KOPT-K1 (cell line): ENCODE data around the gene CDC45.
A peak's percentile ranks its signal among the peaks of the same experiment; 100 is the strongest.

ENCODE experiments used
- H3K27ac ChIP-seq: fragments of 200-600 bp; sonication (generic); 2 replicates; pipeline ENCODE4 v1.5.1; 2016; ENCODE audit warnings: antibody characterized with exemption, mild to moderate bottlenecking, low read depth, low read length; ENCODE audit not compliant: poor library complexity, severe bottlenecking
- H3K36me3 ChIP-seq: fragments of 200-600 bp; sonication (generic); 2 replicates; pipeline ENCODE4 v1.5.1; 2017; ENCODE audit warnings: antibody characterized with exemption, mild to moderate bottlenecking, low read length, moderate library complexity; ENCODE audit not compliant: insufficient read depth
- H3K9me3 ChIP-seq: fragments of 200-600 bp; sonication (generic); 2 replicates; pipeline ENCODE4 v1.5.1; 2017; ENCODE audit warnings: antibody characterized with exemption, low read length, mild to moderate bottlenecking; ENCODE audit not compliant: insufficient read depth, poor library complexity, severe bottlenecking

The CDC45 gene

DNA sequence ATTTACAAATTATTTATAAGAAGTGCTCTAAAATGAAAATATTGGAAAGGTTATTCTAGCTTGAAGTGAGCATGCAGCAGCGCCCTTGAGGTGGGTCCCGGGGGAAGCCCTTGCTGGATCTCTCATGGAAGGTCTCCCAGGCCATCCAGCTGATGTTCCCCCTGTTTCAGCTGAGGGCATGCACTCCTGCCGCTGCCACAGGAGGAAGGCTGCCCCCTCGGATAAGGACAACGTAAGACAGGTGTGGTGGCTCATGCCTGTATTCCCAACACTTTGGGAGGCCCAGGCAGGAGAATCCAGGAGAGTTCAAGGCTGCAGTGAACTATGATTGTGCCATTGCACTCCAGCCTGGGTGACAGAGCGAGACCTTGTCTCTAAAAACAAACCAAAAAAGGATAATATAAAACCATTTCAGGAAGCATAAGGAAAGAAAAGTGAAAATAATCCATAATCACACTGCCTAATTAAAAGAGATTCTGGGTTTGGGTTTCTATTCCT is 15.0 kb downstream of the CDC45 start:
- Histone ChIP-seq H3K27ac (no peak overlapping the region), H3K9me3 (no peaks in the 10 kb centered on the region), H3K36me3 (peaks cover 98% of the 10 kb centered on the region)

DNA sequence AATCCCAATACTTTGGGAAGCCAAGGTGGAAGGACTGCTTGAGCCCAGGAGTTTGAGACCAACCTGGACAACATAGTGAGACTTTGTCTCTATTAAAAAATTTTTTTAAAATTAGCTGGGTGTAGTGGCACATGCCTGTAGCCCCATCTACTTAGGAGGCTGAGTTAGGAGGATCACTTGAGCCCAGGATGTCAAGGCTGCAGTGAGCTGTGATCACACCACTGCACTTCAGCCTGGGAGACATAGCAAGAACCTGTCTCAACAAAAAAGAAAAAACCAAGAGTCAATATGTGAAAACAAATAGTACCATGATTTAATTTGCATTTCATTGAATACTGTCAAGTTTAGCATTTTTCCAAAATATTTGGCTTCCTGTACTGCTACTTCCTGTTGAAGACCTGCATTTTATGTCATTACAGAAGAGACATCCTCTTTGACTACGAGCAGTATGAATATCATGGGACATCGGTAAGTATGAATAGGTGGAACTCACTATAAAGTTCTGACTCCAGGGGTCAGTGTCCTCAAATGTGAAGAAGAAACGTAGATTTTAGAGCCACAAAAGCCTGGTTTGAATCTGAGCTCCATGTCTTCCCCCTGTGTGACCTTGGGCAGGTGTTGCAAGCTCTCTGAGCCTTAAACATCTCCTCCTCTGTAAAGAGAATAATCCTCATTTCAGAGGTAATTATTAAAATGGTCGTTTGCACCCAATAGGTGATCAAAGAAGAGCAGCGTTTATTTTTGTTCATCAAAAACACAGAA is 16.0 kb downstream of the CDC45 start:
- no peaks in the 10 kb centered on the region for H3K9me3 ChIP-seq
- no peak overlapping the region for H3K27ac ChIP-seq
- peaks cover 100% of the 10 kb centered on the region for H3K36me3 ChIP-seq

DNA sequence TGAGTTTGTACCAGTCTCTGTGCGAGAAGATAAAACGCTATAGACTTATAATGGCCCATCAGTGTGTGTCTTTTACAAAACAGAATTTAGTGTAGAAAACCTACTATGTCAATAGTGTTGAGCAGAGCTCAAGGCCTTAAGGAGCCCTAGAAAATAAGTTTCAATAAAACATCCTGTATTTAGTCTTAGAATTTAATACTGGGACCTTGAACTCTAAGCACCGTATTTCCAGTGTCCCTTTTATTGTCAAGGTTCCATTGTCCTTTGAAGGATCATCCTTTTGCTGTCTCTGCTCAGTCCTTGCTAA is 16.6 kb downstream of the CDC45 start:
- H3K9me3 ChIP-seq = no peaks in the 10 kb centered on the region
- peaks cover 100% of the 10 kb centered on the region for H3K36me3 ChIP-seq
- H3K27ac ChIP-seq = no peak overlapping the region

DNA sequence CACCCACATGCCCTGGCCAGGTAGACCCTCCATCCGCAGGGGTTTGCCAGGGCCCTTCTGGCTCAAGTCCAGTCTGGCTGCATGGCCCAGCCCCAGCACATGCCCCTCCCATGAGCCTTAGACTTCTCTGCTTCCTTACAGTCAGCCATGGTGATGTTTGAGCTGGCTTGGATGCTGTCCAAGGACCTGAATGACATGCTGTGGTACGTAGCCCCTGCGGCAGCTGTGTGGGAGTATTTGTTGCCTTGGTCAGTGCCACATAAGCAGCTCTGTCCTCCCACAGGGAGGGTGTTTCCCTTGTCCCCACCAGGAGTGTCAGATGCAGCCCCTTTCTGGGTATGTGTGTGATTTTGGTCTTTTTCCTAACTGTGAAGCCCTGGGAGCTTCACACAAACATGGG is 17.5 kb downstream of the CDC45 start:
- H3K9me3 ChIP-seq = no peaks in the 10 kb centered on the region
- peaks cover 100% of the 10 kb centered on the region for H3K36me3 ChIP-seq
- no peak overlapping the region for H3K27ac ChIP-seq

DNA sequence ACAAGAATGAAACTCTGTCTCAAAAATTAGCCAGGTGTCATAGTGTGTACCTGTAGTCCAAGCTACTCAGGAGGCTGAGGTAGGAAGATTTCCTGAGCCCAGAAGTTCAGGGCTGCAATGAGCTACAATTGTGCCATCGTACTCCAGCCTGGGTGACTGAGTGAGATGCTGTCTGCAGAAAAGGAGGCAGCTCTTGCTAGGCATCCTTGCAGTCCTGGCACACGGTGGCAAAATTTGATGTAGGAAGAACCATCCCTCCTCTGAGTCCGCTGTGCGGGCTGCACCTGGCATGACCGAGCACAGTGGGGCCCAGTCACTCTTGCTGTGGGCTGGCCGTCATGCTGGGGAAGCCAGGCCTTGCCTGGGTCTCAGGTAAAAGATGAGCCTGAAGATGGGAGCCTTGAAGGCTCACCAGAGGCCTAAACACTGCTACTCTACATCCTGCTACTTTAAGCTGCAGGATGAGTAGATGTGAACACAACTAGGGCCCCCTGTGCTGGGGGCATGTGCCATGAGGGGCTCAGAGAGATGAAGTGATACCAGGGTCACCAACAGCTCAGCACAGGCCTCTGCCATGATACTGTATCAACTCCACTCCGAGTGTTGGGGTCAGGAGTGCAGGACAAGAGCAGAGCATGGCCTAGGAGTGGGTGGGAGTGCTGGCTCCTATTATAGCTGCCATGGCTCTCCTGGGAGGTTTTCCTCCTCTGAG is 18.6 kb downstream of the CDC45 start:
- H3K36me3 ChIP-seq = peaks cover 100% of the 10 kb centered on the region
- no peak overlapping the region for H3K27ac ChIP-seq
- H3K9me3 ChIP-seq = no peaks in the 10 kb centered on the region

DNA sequence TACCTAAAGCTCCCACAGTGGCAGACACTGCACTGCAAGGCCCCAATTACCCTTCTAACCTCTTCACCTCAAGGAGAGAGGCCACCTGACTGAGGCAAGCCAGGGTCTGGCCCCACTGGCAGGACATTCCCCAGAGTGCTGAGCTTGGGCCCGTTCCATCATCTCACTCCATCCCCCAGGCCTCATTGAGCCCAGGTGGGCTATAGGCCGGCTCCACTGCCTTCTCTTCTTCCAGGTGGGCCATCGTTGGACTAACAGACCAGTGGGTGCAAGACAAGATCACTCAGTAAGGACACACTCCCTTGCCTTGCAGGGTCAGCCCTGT is 19.1 kb downstream of the CDC45 start:
- Histone ChIP-seq H3K36me3 (peaks cover 100% of the 10 kb centered on the region), H3K27ac (no peak overlapping the region), H3K9me3 (no peaks in the 10 kb centered on the region)

DNA sequence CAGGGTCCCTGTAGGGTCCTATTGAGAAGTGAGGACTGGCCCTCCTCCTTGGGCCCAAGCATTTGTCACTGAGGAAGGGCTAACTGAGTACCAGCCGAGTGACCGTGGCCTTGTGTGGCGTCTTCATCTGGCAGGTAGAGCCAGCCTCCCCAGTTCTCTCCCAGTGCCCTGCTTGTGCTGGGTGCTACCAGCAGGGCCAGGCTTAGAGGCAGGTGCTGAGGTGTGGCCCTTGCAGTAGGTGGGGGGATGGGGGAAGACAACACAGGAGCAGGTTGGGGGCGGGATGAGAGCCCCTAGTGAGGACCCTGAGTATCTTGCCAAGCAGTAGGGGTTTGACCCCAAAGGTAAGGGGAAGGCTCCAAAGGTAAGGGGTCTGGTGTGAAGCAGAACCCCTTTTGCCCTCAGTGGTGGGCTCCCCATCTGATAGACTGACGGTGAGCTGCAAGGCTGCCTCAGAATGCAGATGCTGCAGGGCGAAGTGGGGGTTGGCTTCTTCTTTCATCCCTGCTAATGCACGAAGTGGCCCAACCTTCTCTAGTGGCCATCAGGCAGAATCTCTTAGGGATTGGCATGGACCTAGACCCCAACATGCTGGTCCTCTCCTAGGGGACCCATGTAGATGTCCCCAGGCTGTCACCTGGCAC is 19.6 kb downstream of the CDC45 start:
- H3K36me3 ChIP-seq = peaks cover 100% of the 10 kb centered on the region
- H3K9me3 ChIP-seq = no peaks in the 10 kb centered on the region
- H3K27ac ChIP-seq = no peak overlapping the region

DNA sequence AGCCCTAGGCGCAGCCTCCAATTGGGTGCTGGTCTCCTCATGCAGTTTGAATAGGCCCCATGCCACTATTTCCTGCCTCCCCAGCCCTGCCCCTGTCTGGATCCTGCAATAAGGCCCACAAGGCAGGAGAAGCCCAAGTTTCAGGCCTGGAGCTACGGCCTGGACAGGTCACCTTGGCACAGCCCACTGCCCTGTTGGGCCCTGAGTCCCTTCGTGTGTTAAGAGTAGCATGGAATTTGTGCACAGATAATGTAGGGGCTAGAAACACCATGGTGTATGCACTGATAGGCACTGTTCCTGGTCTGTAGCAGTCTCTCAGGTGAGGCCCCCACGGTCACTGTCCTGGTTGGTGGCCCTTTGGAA is 20.1 kb downstream of the CDC45 start:
- no peaks in the 10 kb centered on the region for H3K9me3 ChIP-seq
- H3K27ac ChIP-seq = no peak overlapping the region
- peaks cover 100% of the 10 kb centered on the region for H3K36me3 ChIP-seq

DNA sequence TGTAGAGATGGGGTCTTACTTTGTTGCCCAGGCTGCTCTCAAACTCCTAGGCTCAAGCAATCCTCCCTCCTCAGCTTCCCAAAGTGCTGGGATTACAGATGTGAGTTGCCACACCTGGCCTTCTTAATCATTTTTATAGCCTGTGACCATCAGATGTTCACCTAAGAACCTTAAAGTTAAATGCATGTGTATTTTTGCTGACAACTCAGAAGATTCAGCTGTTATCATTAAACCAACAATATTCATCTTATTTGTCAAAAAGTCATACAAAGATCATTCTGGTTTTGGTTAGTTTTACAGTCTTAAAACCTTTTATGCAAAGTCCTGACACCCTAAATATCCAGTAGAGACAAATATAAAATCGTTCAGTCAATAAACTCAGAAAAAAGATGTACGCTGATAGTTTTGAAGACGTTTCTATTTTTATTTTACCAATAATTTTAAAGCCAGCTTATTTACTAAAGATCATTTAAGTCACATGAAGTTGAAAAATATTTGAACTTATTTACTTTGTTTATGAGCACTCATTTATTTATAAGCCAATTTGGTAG is 22.3 kb downstream of the CDC45 start:
- H3K36me3 ChIP-seq = peaks cover 100% of the 10 kb centered on the region

DNA sequence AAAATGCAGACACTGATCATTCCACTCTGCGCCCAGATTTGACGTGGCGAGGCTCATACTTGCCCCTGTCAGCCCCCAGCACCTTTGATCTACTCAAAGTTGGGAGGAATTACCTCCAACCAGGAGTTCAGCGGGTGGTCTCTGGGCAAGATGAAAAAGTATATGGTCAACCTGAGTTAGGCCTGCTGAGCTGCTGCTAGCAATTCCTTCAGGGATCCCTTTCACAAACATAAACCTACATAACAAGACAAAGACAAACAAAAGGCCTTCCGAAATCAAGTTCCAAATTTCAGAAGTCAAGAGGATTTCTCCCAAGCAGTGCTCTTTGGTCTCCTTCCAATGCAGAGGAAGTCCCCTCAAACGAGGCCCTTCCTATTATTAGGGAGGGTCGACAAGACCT is 23.6 kb downstream of the CDC45 start:
- H3K27ac ChIP-seq = no peak overlapping the region
- H3K36me3 ChIP-seq = peaks cover 100% of the 10 kb centered on the region

More for the DNA sequence above, 22.3 kb downstream of the CDC45 start:
- H3K9me3 ChIP-seq = no peaks in the 10 kb centered on the region
- H3K27ac ChIP-seq = no peak overlapping the region

DNA sequence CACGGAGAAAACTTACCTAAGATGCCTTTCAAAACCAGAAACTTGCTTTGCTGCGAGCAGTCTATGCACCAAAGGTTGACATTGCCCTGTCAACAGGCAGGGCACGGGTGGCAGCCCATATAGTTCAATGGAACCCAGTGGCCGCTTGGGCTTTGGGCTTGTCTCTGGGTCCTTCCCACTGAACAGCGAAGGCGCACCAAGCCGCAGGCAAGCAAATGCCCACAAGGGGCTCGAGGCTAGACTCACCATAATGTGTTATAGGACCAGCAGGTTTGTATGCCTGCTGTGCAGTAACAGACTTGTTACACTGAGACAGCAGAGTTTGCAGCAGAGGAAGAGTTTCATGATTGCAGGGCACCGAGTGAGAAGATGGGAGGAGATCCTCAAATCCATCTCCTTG is 24.1 kb downstream of the CDC45 start:
- Histone ChIP-seq H3K36me3 (peaks cover 100% of the 10 kb centered on the region), H3K9me3 (no peaks in the 10 kb centered on the region), H3K27ac (no peak overlapping the region)

More for the DNA sequence above, 23.6 kb downstream of the CDC45 start:
- no peaks in the 10 kb centered on the region for H3K9me3 ChIP-seq

DNA sequence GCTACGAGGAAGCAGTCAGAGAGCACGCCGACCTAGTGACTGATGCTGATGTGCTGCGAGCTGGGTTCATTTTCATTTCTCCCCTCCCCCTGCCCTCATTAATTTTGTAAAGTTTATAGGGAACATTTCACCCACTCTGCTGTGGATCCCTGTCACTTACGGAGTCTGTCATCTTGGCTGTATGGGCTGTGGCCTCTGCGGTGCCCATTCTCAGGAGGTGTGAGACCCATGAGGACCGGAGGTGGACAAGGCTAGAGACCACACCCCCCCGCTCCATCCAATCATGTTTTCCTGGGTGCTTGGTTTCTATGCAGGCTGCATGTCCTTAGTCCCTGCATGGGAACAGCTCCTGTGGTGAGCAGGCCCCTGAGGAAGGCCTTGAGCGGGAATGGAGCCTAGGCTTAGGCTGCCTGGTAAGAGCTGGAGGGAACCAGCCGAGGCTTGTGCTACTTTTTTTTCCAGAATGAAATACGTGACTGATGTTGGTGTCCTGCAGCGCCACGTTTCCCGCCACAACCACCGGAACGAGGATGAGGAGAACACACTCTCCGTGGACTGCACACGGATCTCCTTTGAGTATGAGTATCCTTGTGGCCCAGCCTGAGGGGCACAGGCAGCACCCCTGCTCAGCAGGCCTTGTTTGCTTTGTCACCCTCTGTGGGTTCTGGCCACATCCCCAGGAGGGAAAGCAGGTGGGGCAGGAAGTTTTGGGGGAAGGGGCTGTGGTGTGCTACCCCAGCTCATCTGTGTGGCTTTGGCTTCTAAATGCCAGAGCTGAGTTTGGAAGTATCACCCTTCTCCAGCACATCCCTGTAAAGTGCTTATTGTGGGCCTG is 25.4 kb downstream of the CDC45 start:
- Histone ChIP-seq H3K27ac (peak overlapping the region; percentile 20), H3K9me3 (no peaks in the 10 kb centered on the region), H3K36me3 (peaks cover 100% of the 10 kb centered on the region)

DNA sequence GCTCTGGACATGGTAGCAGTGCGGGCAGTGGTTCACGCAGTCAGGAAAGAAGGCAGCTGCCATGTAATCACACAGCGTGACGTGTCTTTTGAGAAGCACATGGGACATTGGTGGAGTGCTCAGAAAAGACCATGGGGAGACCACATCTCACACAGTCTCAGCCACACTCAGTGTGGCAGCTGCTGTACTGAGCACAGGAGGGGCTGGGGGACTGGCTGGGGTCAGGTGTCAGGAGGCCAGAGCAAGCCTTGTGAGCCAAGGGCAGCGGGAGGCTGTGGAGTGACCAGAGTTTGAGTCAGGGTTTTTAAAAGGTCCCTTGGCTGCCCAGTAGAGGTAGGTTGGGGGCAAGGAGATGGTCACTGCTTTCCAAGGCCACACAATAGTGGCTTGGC is 26.0 kb downstream of the CDC45 start:
- Histone ChIP-seq H3K27ac (peak overlapping the region; percentile 20), H3K9me3 (no peaks in the 10 kb centered on the region), H3K36me3 (peaks cover 100% of the 10 kb centered on the region)

DNA sequence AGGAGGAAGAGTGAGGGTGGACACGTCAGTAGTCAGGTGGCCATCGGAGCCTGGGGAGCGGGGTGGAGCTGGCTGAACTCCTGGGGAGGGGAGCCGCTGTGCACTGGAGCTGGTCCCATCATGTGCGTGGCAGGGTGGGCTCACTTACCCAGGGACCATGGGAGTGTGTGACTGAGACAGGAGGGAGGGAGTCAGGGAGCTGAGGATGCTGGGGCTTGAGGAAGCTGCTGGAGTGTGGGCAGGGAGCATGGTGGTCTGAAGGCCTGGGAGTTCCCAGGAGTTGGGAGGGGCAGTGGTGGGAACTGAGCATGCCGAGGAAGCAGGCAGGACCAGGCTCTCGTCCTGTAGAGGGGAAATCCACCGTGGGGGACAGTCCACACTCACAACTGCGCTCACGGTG is 26.5 kb downstream of the CDC45 start:
- H3K9me3 ChIP-seq = no peaks in the 10 kb centered on the region
- peaks cover 100% of the 10 kb centered on the region for H3K36me3 ChIP-seq
- H3K27ac ChIP-seq = no peak overlapping the region

DNA sequence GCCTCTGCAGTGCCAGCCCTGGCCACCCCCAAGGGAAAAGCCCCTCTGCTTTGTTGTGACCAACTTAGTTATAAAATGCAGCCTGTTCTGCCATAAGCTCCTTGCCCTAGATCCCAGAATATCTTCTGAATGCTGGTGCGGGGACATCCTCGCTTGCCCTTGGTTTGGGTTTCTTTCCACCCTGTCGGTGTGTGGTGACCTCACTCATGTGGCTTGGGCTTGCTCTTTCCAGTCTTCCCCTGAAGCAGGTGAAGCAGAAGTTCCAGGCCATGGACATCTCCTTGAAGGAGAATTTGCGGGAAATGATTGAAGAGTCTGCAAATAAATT is 27.8 kb downstream of the CDC45 start:
- Histone ChIP-seq H3K9me3 (no peaks in the 10 kb centered on the region), H3K36me3 (peaks cover 100% of the 10 kb centered on the region), H3K27ac (no peak overlapping the region)
